Measurements from ENCODE around the gene QRFP. TPM values are rescaled to one million over a fixed set of nuclear protein-coding genes. Genes with fewer than 3 reads are reported as not detected.

Gene QRFP
- polyA plus RNA-seq, 2 of the 4 experiments (the other 2 are of a cell fraction): not detected

DNA sequence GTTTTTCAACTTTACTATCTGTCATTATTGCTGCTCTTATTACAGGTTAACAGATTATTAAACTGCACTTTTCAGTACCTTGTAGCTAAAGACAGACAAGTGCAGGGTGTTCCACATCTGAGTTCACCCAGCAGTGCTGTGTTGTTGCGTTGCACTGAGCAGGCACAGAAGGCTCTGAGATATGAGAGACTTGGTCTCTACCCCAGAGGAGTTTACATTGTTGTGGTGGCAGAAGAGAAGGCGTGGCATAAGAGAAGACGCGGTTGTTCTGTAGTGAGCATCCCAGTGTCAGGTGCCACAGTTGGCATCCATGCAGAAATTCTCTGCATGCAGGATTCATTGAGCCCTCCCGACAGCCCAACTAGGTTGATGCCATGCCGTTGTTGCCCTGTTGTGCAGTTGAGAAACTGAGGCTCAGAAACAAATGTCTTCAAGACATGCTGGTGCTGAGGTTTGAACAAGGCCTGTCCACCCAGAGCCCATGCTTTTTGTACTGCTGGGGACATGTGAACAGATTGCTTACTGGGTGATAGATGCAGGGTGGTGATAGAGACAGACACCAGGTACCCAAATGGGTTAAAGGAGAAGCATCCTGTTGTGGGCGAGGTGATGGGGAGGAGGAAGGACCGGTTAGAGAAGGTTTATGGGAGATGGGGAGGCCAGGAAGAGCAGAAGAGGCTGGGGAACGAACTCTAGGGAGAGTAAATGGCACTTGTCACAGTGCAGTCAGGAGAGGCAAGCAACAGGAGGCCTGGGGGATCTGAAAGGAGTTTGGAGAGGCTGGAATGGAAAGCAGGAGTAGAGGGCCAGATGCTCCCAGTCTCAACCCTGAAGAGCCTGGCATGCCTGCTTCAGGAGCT lies 53.3 kb downstream of the QRFP start:
- ATAC-seq: no peak
- H3K4me2 ChIP-seq: peak overlapping the region; percentile 99; the same call in 1 of the 3 replicates
- CTCF ChIA-PET: interaction anchor here (0.6 to 28.2 kb wide), 6 partner anchors 21 to 155 kb away, joined by 3 to 397 read pairs (median 5); no protein-coding TSS in a partner anchor
- H3K27ac ChIP-seq: peak overlapping the region in 1 of 2 experiments; percentile 91; a peak in 3 of 6 replicates
- no peaks in the 10 kb centered on the region for H3K9me3 ChIP-seq
- H3K4me1 ChIP-seq: peaks cover 79% of the 10 kb centered on the region
- TF ChIP-seq CBX8 (IDR thresholded peaks at IDR 0.05): no peak
- TF ChIP-seq HEYL (CRISPR knock-in tag; IDR thresholded peaks at IDR 0.05): no peak
- no peak for TF ChIP-seq FOSL2 (IDR thresholded peaks at IDR 0.05)
- no peak for TF ChIP-seq FOSL2 (CRISPR knock-in tag; IDR thresholded peaks at IDR 0.05)
- no peak for TF ChIP-seq JUN (IDR thresholded peaks at IDR 0.05)
- TF ChIP-seq, protein P1, sequence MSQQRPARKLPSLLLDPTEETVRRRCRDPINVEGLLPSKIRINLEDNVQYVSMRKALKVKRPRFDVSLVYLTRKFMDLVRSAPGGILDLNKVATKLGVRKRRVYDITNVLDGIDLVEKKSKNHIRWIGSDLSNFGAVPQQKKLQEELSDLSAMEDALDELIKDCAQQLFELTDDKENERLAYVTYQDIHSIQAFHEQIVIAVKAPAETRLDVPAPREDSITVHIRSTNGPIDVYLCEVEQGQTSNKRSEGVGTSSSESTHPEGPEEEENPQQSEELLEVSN (IDR thresholded peaks at IDR 0.05; ENCODE audit: borderline replicate concordance, low read depth): no peak
- TF ChIP-seq GATA3 (IDR thresholded peaks at IDR 0.05; ENCODE audit: borderline replicate concordance): no peak
- no peak for TF ChIP-seq BHLHE40 (IDR thresholded peaks at IDR 0.05; ENCODE audit: low read depth, low read length)
- TF ChIP-seq FOSB (CRISPR knock-in tag; IDR thresholded peaks at IDR 0.05): no peak
- TF ChIP-seq, protein P2, sequence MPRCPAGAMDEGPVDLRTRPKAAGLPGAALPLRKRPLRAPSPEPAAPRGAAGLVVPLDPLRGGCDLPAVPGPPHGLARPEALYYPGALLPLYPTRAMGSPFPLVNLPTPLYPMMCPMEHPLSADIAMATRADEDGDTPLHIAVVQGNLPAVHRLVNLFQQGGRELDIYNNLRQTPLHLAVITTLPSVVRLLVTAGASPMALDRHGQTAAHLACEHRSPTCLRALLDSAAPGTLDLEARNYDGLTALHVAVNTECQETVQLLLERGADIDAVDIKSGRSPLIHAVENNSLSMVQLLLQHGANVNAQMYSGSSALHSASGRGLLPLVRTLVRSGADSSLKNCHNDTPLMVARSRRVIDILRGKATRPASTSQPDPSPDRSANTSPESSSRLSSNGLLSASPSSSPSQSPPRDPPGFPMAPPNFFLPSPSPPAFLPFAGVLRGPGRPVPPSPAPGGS (IDR thresholded peaks at IDR 0.05): no peak
- no peak for TF ChIP-seq EHF (CRISPR knock-in tag; IDR thresholded peaks at IDR 0.05)
- no peak for TF ChIP-seq ESRRA (IDR thresholded peaks at IDR 0.05; ENCODE audit: borderline replicate concordance, low read length)
- TF ChIP-seq TFCP2L1 (CRISPR knock-in tag; IDR thresholded peaks at IDR 0.05): no peak
- no peak for TF ChIP-seq KDM1A (IDR thresholded peaks at IDR 0.05; ENCODE audit: low read depth)
- no peak for TF ChIP-seq CHD4 (IDR thresholded peaks at IDR 0.05; ENCODE audit: borderline replicate concordance)
- POLR2A ChIA-PET: no interaction called here
- no peak for DNase-seq (ENCODE audit: low read depth in 1 of 2, low spot score in 1 of 2)
- no peak overlapping the region for H3K4me3 ChIP-seq
- WGBS (ENCODE audit: missing lambda C conversion rate): 80% methylated on average over 9 of the region's 9 CpGs
- FAIRE-seq: no peak

Other genes starting within 250 kb of the QRFP start
- 0.09 and 0.17 TPM in 2 replicates for gene PRDM12, start 232.2 kb downstream of the QRFP start, polyA plus RNA-seq (2011; rRNA removed)
- 0.10 to 0.17 TPM (median 0.13 TPM) in 3 replicates for gene PRDM12, start 232.2 kb downstream of the QRFP start, polyA plus RNA-seq (2017; fragmentation: RNase III; extraction: RNeasy Plus Mini Kit Qiagen cat#74134 plus additional on column Dnase treatment)
- 76.1 and 96.8 TPM in 2 replicates for gene EXOSC2, start 203.0 kb downstream of the QRFP start, polyA plus RNA-seq (2011; rRNA removed)
- 97.9 to 111 TPM (median 101 TPM) in 3 replicates for gene EXOSC2, start 203.0 kb downstream of the QRFP start, polyA plus RNA-seq (2017; fragmentation: RNase III; extraction: RNeasy Plus Mini Kit Qiagen cat#74134 plus additional on column Dnase treatment)
- gene ABL1, start 61.6 kb downstream of the QRFP start, polyA plus RNA-seq (2011; rRNA removed): 26.5 and 37.5 TPM in 2 replicates
- 30.0 to 32.6 TPM (median 32.4 TPM) in 3 replicates for gene ABL1, start 61.6 kb downstream of the QRFP start, polyA plus RNA-seq (2017; fragmentation: RNase III; extraction: RNeasy Plus Mini Kit Qiagen cat#74134 plus additional on column Dnase treatment)
- 4.8 and 4.9 TPM in 2 replicates for gene FIBCD1, start 42.4 kb upstream of the QRFP start, polyA plus RNA-seq (2011; rRNA removed)
- 3.5 to 5.0 TPM (median 4.8 TPM) in 3 replicates for gene FIBCD1, start 42.4 kb upstream of the QRFP start, polyA plus RNA-seq (2017; fragmentation: RNase III; extraction: RNeasy Plus Mini Kit Qiagen cat#74134 plus additional on column Dnase treatment)
- gene LAMC3, start 112.4 kb upstream of the QRFP start, polyA plus RNA-seq (2011; rRNA removed): 1.0 TPM in 2 replicates
- 1.5 TPM in 3 replicates for gene LAMC3, start 112.4 kb upstream of the QRFP start, polyA plus RNA-seq (2017; fragmentation: RNase III; extraction: RNeasy Plus Mini Kit Qiagen cat#74134 plus additional on column Dnase treatment)
- 1.7 and 2.8 TPM in 2 replicates for gene AIF1L, start 199.7 kb upstream of the QRFP start, polyA plus RNA-seq (2011; rRNA removed)
- 1.6 to 1.8 TPM (median 1.7 TPM) in 3 replicates for gene AIF1L, start 199.7 kb upstream of the QRFP start, polyA plus RNA-seq (2017; fragmentation: RNase III; extraction: RNeasy Plus Mini Kit Qiagen cat#74134 plus additional on column Dnase treatment)
- gene NUP214, start 228.8 kb upstream of the QRFP start, polyA plus RNA-seq (2011; rRNA removed): 14.4 and 25.8 TPM in 2 replicates
- 18.5 to 21.2 TPM (median 19.3 TPM) in 3 replicates for gene NUP214, start 228.8 kb upstream of the QRFP start, polyA plus RNA-seq (2017; fragmentation: RNase III; extraction: RNeasy Plus Mini Kit Qiagen cat#74134 plus additional on column Dnase treatment)

Measured in A549 (cell line).